RWPE2 (cell line): ENCODE results near the gene DCST1.

Experiments
- ATAC-seq: fragments of 200-7000 bp; cut with Tn5 transposase; 3 replicates; pipeline ENCODE4 v1.9.1; 2021; ENCODE audit warnings: low read depth
- DNase-seq: peaks from one replicate; pipeline ENCODE4 v3.0.0-alpha.2; 2020; ENCODE audit warnings: low spot score
- H3K27ac ChIP-seq: fragments of 450-650 bp; 2 replicates; pipeline ENCODE4 v1.5.1; 2017; ENCODE audit warnings: mild to moderate bottlenecking; ENCODE audit not compliant: poor library complexity, severe bottlenecking
- H3K27me3 ChIP-seq: fragments of 250-450 bp; sonication (Bioruptor Pico); 2 replicates; pipeline ENCODE4 v1.5.1; 2021; ENCODE audit warnings: mild to moderate bottlenecking, moderate library complexity; ENCODE audit not compliant: insufficient read depth, poor library complexity, severe bottlenecking
- H3K36me3 ChIP-seq: fragments of 250-450 bp; sonication (Bioruptor Pico); 2 replicates; pipeline ENCODE4 v1.5.1; 2020; ENCODE audit warnings: low read depth, mild to moderate bottlenecking, moderate library complexity
- H3K4me1 ChIP-seq: fragments of 250-450 bp; sonication (Bioruptor Pico); 2 replicates; pipeline ENCODE4 v1.5.1; 2021; ENCODE audit warnings: mild to moderate bottlenecking, moderate library complexity; ENCODE audit not compliant: insufficient read depth, poor library complexity, severe bottlenecking
- H3K4me3 ChIP-seq: fragments of 250-450 bp; sonication (Bioruptor Pico); 2 replicates; pipeline ENCODE4 v1.5.1; 2021; ENCODE audit warnings: mild to moderate bottlenecking, moderate library complexity; ENCODE audit not compliant: severe bottlenecking
- H3K9me3 ChIP-seq: fragments of 250-450 bp; sonication (Bioruptor Pico); 2 replicates; pipeline ENCODE4 v1.5.1; 2021; ENCODE audit warnings: mild to moderate bottlenecking, moderate library complexity; ENCODE audit not compliant: severe bottlenecking
- TF ChIP-seq, protein P1 (sequence below): fragments of 450-650 bp; IDR thresholded peaks from one replicate; pipeline ENCODE4 v1.5.1; 2017; ENCODE audit warnings: mild to moderate bottlenecking, moderate library complexity; ENCODE audit not compliant: poor library complexity, severe bottlenecking

The DCST1 gene

DNA sequence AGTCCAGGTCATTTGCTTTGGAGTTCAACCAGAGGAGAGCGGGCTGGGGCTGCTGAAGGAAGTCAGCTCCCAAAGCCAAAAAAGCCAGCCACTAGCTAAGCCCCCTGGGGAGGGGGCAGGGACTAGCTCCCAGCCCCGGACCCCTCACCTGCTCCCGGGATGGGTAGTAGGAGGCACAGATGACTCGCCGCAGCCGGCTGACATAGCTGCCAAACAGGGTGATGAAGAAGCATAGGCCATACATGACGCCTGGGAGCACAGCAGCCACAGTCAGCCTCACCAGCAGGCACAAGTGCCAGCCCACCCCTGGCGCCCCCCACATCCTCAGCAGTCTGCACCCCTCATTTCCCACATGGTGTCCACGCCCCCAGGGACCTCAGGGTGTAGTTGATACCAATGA, 7.5 kb upstream of the DCST1 start:
- no peak overlapping the region for H3K27ac ChIP-seq
- H3K36me3 ChIP-seq = no peaks in the 10 kb centered on the region
- no peaks in the 10 kb centered on the region for H3K27me3 ChIP-seq
- no peak for ATAC-seq
- peaks cover 21% of the 10 kb centered on the region for H3K4me1 ChIP-seq
- no peak overlapping the region for H3K4me3 ChIP-seq
- DNase-seq = peak; percentile 56
- H3K9me3 ChIP-seq = no peaks in the 10 kb centered on the region
- TF ChIP-seq, protein P1, sequence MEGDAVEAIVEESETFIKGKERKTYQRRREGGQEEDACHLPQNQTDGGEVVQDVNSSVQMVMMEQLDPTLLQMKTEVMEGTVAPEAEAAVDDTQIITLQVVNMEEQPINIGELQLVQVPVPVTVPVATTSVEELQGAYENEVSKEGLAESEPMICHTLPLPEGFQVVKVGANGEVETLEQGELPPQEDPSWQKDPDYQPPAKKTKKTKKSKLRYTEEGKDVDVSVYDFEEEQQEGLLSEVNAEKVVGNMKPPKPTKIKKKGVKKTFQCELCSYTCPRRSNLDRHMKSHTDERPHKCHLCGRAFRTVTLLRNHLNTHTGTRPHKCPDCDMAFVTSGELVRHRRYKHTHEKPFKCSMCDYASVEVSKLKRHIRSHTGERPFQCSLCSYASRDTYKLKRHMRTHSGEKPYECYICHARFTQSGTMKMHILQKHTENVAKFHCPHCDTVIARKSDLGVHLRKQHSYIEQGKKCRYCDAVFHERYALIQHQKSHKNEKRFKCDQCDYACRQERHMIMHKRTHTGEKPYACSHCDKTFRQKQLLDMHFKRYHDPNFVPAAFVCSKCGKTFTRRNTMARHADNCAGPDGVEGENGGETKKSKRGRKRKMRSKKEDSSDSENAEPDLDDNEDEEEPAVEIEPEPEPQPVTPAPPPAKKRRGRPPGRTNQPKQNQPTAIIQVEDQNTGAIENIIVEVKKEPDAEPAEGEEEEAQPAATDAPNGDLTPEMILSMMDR = no peak

DNA sequence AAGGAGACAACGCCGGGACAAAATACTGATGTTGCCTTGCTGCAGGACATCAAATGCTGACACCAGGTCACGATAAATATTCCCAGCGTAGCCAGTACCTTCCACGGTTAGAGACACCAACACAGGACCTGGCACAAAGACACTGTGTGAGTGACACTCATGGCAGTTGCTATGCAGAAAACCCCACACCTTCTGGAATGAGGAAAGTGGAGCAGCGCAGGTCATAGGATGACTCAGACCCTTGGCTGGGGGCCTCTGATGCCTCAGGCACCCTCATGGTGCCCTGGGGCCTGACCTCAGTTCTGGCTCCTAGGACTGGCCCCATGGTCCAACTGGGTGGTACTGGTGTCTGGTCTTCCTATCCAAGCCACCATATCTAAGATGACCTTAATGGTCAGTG, 7.0 kb upstream of the DCST1 start:
- Histone ChIP-seq H3K4me1 (peaks cover 21% of the 10 kb centered on the region), H3K27me3 (no peaks in the 10 kb centered on the region), H3K27ac (no peak overlapping the region), H3K4me3 (no peak overlapping the region), H3K36me3 (no peaks in the 10 kb centered on the region), H3K9me3 (no peaks in the 10 kb centered on the region)
- DNase-seq (peak; percentile 61), ATAC-seq (peak; percentile 64)
- TF ChIP-seq, protein P1 = no peak

DNA sequence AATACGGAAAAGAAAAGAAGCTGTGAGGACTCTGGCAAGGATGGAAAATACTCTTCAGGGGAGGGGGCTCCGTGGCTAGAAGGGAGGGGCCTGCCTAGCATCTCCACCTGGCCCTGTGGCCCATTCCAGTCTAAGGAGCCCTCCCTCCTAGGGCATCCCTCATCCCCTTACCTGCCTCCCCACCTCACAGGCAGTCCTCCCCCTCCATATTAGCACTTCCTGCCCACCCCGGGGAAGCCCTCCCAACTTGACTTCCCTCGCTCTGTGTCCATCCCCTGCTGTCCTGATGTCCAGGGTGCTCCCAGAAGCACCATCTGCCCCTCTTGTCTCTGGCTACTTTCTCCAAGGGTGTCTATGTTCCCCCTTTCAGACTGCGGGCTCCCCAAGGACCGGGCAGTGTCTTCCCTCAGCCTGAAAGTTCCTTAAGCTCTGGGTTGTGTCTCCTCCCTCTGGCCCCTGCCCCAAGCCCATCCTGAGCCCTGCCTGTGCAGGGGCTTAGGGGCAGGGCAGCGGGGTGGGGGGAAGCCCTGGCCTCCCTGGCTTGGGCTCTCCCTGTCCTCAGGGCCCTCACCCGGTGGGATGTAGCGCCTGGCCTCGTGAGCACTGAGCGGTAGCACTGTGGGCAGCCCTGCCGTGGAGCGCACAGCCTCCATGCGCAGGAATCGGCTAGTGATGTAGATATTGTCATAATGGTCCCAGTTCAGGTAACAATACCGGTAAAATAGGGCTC, 3.9 kb upstream of the DCST1 start:
- DNase-seq (no peak), ATAC-seq (0 out of 3 replicates have a peak, but pooled peaks have one; percentile 7)
- Histone ChIP-seq H3K9me3 (no peaks in the 10 kb centered on the region), H3K4me3 (no peak overlapping the region), H3K4me1 (peaks cover 7% of the 10 kb centered on the region), H3K27ac (no peak overlapping the region), H3K27me3 (no peaks in the 10 kb centered on the region), H3K36me3 (no peaks in the 10 kb centered on the region)
- TF ChIP-seq, protein P1 = no peak

DNA sequence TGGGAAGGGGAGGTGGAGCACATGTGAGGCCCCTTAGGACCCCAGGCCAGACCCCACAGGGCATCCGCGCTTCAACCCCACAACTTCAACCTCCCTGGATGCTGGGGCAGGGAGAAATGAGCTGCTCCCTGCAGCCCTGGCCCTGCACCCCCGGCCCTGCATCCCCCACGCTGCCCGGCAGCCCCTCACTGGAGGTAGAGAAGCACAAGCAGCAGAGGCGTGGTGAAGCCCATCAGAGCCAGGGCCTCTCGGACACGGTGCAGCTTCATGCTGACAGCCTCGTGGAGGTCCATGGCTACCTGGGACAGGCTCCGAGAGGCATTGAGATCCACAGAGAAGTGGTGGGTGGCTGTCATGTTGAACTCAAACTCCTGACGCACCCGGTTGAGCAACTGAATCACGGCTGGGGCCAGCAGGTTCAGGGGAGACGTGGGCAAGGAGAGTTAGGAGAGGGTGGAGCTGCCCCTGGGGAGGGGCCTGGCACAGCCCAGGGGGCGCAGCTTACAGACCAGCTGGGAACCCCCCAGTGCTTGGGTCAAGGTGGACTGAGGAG, 3.3 kb upstream of the DCST1 start:
- Histone ChIP-seq H3K4me3 (no peak overlapping the region), H3K27ac (no peak overlapping the region), H3K9me3 (no peaks in the 10 kb centered on the region), H3K4me1 (peaks cover 7% of the 10 kb centered on the region), H3K27me3 (no peaks in the 10 kb centered on the region), H3K36me3 (no peaks in the 10 kb centered on the region)
- no peak for ATAC-seq
- DNase-seq = no peak
- TF ChIP-seq, protein P1 = no peak

DNA sequence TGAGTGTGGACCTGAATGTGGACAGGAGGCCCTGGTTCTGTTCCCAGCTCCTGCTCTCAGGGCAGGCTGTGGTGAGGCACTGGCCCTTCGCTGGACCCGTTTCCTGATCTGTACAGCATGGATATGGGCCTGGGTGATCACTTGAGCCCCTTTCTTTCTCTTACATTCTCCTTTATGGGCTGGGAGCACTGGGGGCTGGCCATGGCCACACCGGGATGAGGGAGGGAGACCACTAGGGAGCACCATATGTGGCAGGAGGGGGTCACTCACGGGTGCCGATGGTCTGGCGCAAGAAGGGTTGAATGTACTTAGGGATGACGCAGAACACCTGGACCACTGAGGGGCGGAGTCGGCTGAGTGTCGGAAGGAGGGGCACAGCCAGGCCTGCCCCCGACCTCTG, 2.7 kb upstream of the DCST1 start:
- H3K4me1 ChIP-seq = peaks cover 7% of the 10 kb centered on the region

More for the DNA sequence above, 2.7 kb upstream of the DCST1 start:
- TF ChIP-seq, protein P1 = no peak
- Histone ChIP-seq H3K27ac (no peak overlapping the region), H3K27me3 (no peaks in the 10 kb centered on the region), H3K4me3 (no peak overlapping the region), H3K9me3 (no peaks in the 10 kb centered on the region), H3K36me3 (no peaks in the 10 kb centered on the region)
- ATAC-seq (no peak), DNase-seq (no peak)
